Spinal cord (tissue), 10 donors: ENCODE measurements around the gene ABCC5. TPM values are rescaled to one million over a fixed set of nuclear protein-coding genes. Genes with fewer than 3 reads are reported as not detected.

Experiments used
- DNase-seq, 6 donors: peaks; one replicate each; pipeline versions ENCODE4 v3.0.0 to v3.0.0-alpha.2; 2013 to 2015; ENCODE audit warnings: low spot score in 6 of 6, low read depth in 4 of 6
- H3K27ac ChIP-seq: one replicate; pipeline ENCODE4 v1.5.1; 2013; ENCODE audit warnings: low read depth, low read length, control low read depth
- H3K27me3 ChIP-seq: one replicate; pipeline ENCODE4 v1.6.1; 2013; ENCODE audit warnings: low read length; ENCODE audit not compliant: control insufficient read depth, insufficient read depth
- H3K36me3 ChIP-seq: one replicate; pipeline ENCODE4 v1.6.1; 2013; ENCODE audit warnings: low read length; ENCODE audit not compliant: control insufficient read depth, insufficient read depth
- H3K4me1 ChIP-seq: one replicate; pipeline ENCODE4 v1.6.1; 2013; ENCODE audit warnings: low read length; ENCODE audit not compliant: control insufficient read depth, insufficient read depth
- H3K4me3 ChIP-seq: one replicate; pipeline ENCODE4 v1.5.1; 2013; ENCODE audit warnings: low read depth, low read length, control low read depth
- H3K9me3 ChIP-seq: one replicate; pipeline ENCODE4 v1.6.1; 2013; ENCODE audit warnings: low read length; ENCODE audit not compliant: control insufficient read depth, insufficient read depth
- WGBS: methylation state at CpG from one replicate; pipeline ENCODE4 v1.1.5; 2013; ENCODE audit warnings: missing lambda C conversion rate; ENCODE audit not compliant: insufficient coverage; 5-methylcytosine and 5-hydroxymethylcytosine counted together
- polyA plus RNA-seq, 2 donors: library from polyadenylated mRNA; unstranded; fragments of 120-200 nt; gene quantifications; one replicate each; pipeline ENCODE4 v1.2.1, GENCODE V29; 2013; ENCODE audit not compliant: insufficient read length in 2 of 2
- total RNA-seq, 2 donors: library from RNA; depleted of rRNA in 1 of 2; stranded (reverse); fragments of 120-200 nt in 1 of 2; fragments of >200 nt in 1 of 2; gene quantifications; one replicate each; pipeline versions ENCODE4 v1.2.3 to v1.2.4, GENCODE V29; 2013 to 2014
- donor health status: healthy.

ABCC5 gene
- total and polyA plus RNA-seq, 4 donors: 40.7 to 89.2 (median 60.1) TPM

- no peaks in the 10 kb centered on the region for H3K27me3 ChIP-seq
- H3K9me3 ChIP-seq: no peaks in the 10 kb centered on the region
- no peaks in the 10 kb centered on the region for H3K4me1 ChIP-seq
- WGBS: 83% methylated on average over 2 of the region's 2 CpGs
- no peak overlapping the region for H3K27ac ChIP-seq
- H3K4me3 ChIP-seq: no peak overlapping the region
- no peak for DNase-seq
- peaks cover 29% of the 10 kb centered on the region for H3K36me3 ChIP-seq
Observed at GRCh38 chr3:183918178-183918577, 99.5 kb downstream of the ABCC5 start.

- H3K27me3 ChIP-seq: no peaks in the 10 kb centered on the region
- no peaks in the 10 kb centered on the region for H3K9me3 ChIP-seq
- H3K4me1 ChIP-seq: no peaks in the 10 kb centered on the region
- no peak overlapping the region for H3K27ac ChIP-seq
- H3K4me3 ChIP-seq: no peak overlapping the region
- DNase-seq: no peak
- 81% methylated on average over 3 of the region's 4 CpGs for WGBS
- H3K36me3 ChIP-seq: peaks cover 28% of the 10 kb centered on the region
Observed at GRCh38 chr3:183917776-183918175, 99.9 kb downstream of the ABCC5 start.

- H3K4me3 ChIP-seq: no peak overlapping the region
- H3K9me3 ChIP-seq: no peaks in the 10 kb centered on the region
- WGBS: 67% methylated on average over 4 of the region's 5 CpGs
- H3K36me3 ChIP-seq: peaks cover 7% of the 10 kb centered on the region
- no peaks in the 10 kb centered on the region for H3K27me3 ChIP-seq
- no peaks in the 10 kb centered on the region for H3K4me1 ChIP-seq
- no peak for DNase-seq
- no peak overlapping the region for H3K27ac ChIP-seq
Observed at GRCh38 chr3:183914856-183915255, 102.8 kb downstream of the ABCC5 start.

- Histone ChIP-seq H3K27me3 (no peaks in the 10 kb centered on the region), H3K36me3 (no peaks in the 10 kb centered on the region), H3K9me3 (no peaks in the 10 kb centered on the region), H3K4me1 (no peaks in the 10 kb centered on the region), H3K27ac (no peak overlapping the region), H3K4me3 (no peak overlapping the region)
- no peak for DNase-seq
- 76% methylated on average over 9 of the region's 9 CpGs for WGBS
Observed at GRCh38 chr3:183913580-183913920, 104.1 kb downstream of the ABCC5 start.

- no peaks in the 10 kb centered on the region for H3K27me3 ChIP-seq
- DNase-seq: no peak
- no peak overlapping the region for H3K27ac ChIP-seq
- WGBS: 75% methylated on average over 9 of the region's 10 CpGs
- no peak overlapping the region for H3K4me3 ChIP-seq
- no peaks in the 10 kb centered on the region for H3K4me1 ChIP-seq
- no peaks in the 10 kb centered on the region for H3K9me3 ChIP-seq
- no peaks in the 10 kb centered on the region for H3K36me3 ChIP-seq
Observed at GRCh38 chr3:183912895-183913579, 104.6 kb downstream of the ABCC5 start.

- Histone ChIP-seq H3K4me3 (no peak overlapping the region), H3K4me1 (no peaks in the 10 kb centered on the region), H3K9me3 (no peaks in the 10 kb centered on the region), H3K27me3 (no peaks in the 10 kb centered on the region), H3K27ac (no peak overlapping the region), H3K36me3 (no peaks in the 10 kb centered on the region)
- WGBS: 95% methylated on average over 4 of the region's 8 CpGs
- DNase-seq: no peak
Observed at GRCh38 chr3:183911763-183912506, 105.7 kb downstream of the ABCC5 start.

- H3K27ac ChIP-seq: no peak overlapping the region
- H3K4me1 ChIP-seq: no peaks in the 10 kb centered on the region
- H3K9me3 ChIP-seq: no peaks in the 10 kb centered on the region
- no peak for DNase-seq
- no peaks in the 10 kb centered on the region for H3K36me3 ChIP-seq
- H3K27me3 ChIP-seq: no peaks in the 10 kb centered on the region
- no peak overlapping the region for H3K4me3 ChIP-seq
- WGBS: 79% methylated on average over 6 of the region's 6 CpGs
Observed at GRCh38 chr3:183911087-183911486, 106.6 kb downstream of the ABCC5 start.

GRCh38 chr3:183909030-183909600, 108.6 kb downstream of the ABCC5 start:
- Histone ChIP-seq H3K9me3 (no peaks in the 10 kb centered on the region), H3K4me1 (no peaks in the 10 kb centered on the region), H3K27ac (no peak overlapping the region), H3K27me3 (no peaks in the 10 kb centered on the region), H3K36me3 (no peaks in the 10 kb centered on the region), H3K4me3 (no peak overlapping the region)
- 76% methylated on average over 13 of the region's 14 CpGs for WGBS
- DNase-seq: no peak

GRCh38 chr3:183907911-183908331, 109.8 kb downstream of the ABCC5 start:
- H3K4me1 ChIP-seq: no peaks in the 10 kb centered on the region
- no peak overlapping the region for H3K4me3 ChIP-seq
- no peaks in the 10 kb centered on the region for H3K27me3 ChIP-seq
- 74% methylated on average over 13 of the region's 16 CpGs for WGBS
- H3K27ac ChIP-seq: no peak overlapping the region
- no peaks in the 10 kb centered on the region for H3K9me3 ChIP-seq
- DNase-seq: peak in 1 of 6 donors; percentile 6
- H3K36me3 ChIP-seq: no peaks in the 10 kb centered on the region

- Histone ChIP-seq H3K36me3 (no peaks in the 10 kb centered on the region), H3K27me3 (no peaks in the 10 kb centered on the region), H3K4me1 (no peaks in the 10 kb centered on the region), H3K9me3 (no peaks in the 10 kb centered on the region), H3K4me3 (no peak overlapping the region), H3K27ac (no peak overlapping the region)
- DNase-seq: no peak
- 47% methylated on average over 3 of the region's 6 CpGs for WGBS
Observed at GRCh38 chr3:183907176-183907575, 110.5 kb downstream of the ABCC5 start.
